HG02840 (cell line): ENCODE measurements around the gene SLC7A14.

Source experiments
- ATAC-seq: cut with Tn5 transposase; IDR thresholded peaks from one replicate; pipeline ENCODE4 v1.9.1; 2021; ENCODE audit warnings: mild to moderate bottlenecking, moderate library complexity, moderate number of reproducible peaks; ENCODE audit not compliant: unreplicated experiment, low FRiP score

SLC7A14 gene

GRCh38 chr3:170475092-170475685 lies 110.7 kb downstream of the SLC7A14 start:
- ATAC-seq: no peak

GRCh38 chr3:170473358-170473757 lies 112.5 kb downstream of the SLC7A14 start:
- ATAC-seq: no peak

GRCh38 chr3:170471149-170471548 lies 114.7 kb downstream of the SLC7A14 start:
- no peak for ATAC-seq

GRCh38 chr3:170470063-170471016 lies 115.5 kb downstream of the SLC7A14 start:
- no peak for ATAC-seq

GRCh38 chr3:170469151-170470062 lies 116.5 kb downstream of the SLC7A14 start:
- no peak for ATAC-seq

GRCh38 chr3:170467571-170468147 lies 118.2 kb downstream of the SLC7A14 start:
- ATAC-seq: no peak

GRCh38 chr3:170467007-170467406 lies 118.9 kb downstream of the SLC7A14 start:
- ATAC-seq: no peak

- ATAC-seq: no peak
Measured at GRCh38 chr3:170465955-170466354, 119.9 kb downstream of the SLC7A14 start.

GRCh38 chr3:170463011-170463410 lies 122.9 kb downstream of the SLC7A14 start:
- ATAC-seq: no peak

- no peak for ATAC-seq
Measured at GRCh38 chr3:170458285-170458684, 127.6 kb downstream of the SLC7A14 start.

GRCh38 chr3:170454509-170454908 lies 131.4 kb downstream of the SLC7A14 start:
- no peak for ATAC-seq

GRCh38 chr3:170450039-170450438 lies 135.8 kb downstream of the SLC7A14 start:
- ATAC-seq: no peak

GRCh38 chr3:170448584-170448983 lies 137.3 kb downstream of the SLC7A14 start:
- ATAC-seq: no peak

GRCh38 chr3:170443457-170443856 lies 142.4 kb downstream of the SLC7A14 start:
- no peak for ATAC-seq

GRCh38 chr3:170442947-170443346 lies 142.9 kb downstream of the SLC7A14 start:
- no peak for ATAC-seq

GRCh38 chr3:170441412-170441811 lies 144.5 kb downstream of the SLC7A14 start:
- no peak for ATAC-seq

- no peak for ATAC-seq
Measured at GRCh38 chr3:170440344-170440743, 145.5 kb downstream of the SLC7A14 start.

GRCh38 chr3:170438836-170439235 lies 147.0 kb downstream of the SLC7A14 start:
- no peak for ATAC-seq

- ATAC-seq: no peak
Measured at GRCh38 chr3:170437696-170438407, 148.0 kb downstream of the SLC7A14 start.

- no peak for ATAC-seq
Measured at GRCh38 chr3:170437176-170437575, 148.7 kb downstream of the SLC7A14 start.
